ENCODE measurements around the gene PBRM1. TPM values are rescaled to one million over a fixed set of nuclear protein-coding genes. Genes with fewer than 3 reads are reported as not detected.

The PBRM1 gene
- total and polyA plus RNA-seq, 2 donors (not counting 1 experiment from before 2014, with no cell fraction given) = 16.8 to 85.9 TPM

DNA sequence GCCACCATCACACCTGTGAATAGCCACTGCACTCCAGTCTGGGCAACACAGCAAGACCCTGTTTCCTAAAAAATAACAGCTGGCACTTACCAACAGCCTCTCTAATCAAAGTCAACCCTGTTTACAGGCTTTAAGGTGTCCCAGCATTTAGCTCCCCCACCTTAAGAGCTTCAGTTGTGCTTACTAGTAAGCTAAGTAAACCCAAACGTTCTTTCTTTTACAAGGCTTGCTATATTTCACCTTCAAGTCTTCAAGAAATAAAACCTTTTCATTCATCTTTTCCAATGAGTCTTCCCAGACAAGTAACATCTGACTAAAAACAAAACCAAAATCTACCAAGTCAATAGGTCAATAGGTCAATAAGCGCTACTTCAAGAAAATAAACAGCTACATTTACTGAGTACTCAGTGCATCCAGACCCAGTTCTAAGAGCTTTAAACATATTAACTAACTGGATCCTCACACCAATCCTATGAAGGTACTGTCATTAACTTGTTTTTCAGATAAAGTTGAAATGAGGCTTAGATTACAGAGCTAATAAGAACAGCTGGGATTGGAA lies 62.4 kb downstream of the PBRM1 start:
- WGBS (ENCODE audit: insufficient coverage) = 88% methylated on average over 1 of the region's 2 CpGs
- Mint-ChIP-seq H3K27me3 (no peaks in the 10 kb centered on the region), H3K4me3 (no peak overlapping the region)

DNA sequence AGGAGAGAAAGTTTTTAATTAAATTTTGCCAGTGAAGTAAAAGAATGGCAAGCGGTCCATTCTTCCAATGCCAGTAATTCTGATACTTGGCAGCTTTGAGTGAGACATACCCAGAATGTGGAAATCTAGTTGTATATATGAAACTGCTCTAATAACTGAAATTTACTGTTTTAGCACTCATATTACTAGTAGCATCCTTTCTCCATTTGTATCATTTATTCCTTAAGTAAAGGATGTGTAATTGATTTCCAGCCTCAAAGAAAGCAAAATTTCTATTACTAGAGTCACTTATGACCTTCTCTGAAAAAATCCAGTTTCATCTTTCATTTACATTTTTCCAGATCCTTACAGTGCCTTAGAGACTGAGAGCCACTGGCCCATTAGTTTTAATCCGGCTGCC lies 65.1 kb downstream of the PBRM1 start:
- TF ChIP-seq, protein P1, sequence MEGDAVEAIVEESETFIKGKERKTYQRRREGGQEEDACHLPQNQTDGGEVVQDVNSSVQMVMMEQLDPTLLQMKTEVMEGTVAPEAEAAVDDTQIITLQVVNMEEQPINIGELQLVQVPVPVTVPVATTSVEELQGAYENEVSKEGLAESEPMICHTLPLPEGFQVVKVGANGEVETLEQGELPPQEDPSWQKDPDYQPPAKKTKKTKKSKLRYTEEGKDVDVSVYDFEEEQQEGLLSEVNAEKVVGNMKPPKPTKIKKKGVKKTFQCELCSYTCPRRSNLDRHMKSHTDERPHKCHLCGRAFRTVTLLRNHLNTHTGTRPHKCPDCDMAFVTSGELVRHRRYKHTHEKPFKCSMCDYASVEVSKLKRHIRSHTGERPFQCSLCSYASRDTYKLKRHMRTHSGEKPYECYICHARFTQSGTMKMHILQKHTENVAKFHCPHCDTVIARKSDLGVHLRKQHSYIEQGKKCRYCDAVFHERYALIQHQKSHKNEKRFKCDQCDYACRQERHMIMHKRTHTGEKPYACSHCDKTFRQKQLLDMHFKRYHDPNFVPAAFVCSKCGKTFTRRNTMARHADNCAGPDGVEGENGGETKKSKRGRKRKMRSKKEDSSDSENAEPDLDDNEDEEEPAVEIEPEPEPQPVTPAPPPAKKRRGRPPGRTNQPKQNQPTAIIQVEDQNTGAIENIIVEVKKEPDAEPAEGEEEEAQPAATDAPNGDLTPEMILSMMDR (IDR thresholded peaks at IDR 0.05) = no peak
- no peak for TF ChIP-seq EZH2 (IDR thresholded peaks at IDR 0.05; ENCODE audit: borderline replicate concordance, insufficient read depth, low read depth, low read length, poor library complexity, severe bottlenecking)
- H4K20me1 ChIP-seq (ENCODE audit: control insufficient read depth, insufficient read depth, low read length, poor library complexity, severe bottlenecking) = no peaks in the 10 kb centered on the region
- Mint-ChIP-seq H3K27ac (no peak overlapping the region), H3K9me3 (ENCODE audit: insufficient read depth) (no peaks in the 10 kb centered on the region), H3K27me3 (no peaks in the 10 kb centered on the region), H3K4me1 (no peaks in the 10 kb centered on the region), H3K4me3 (no peak overlapping the region)
- H3K9me3 ChIP-seq (ENCODE audit: control extremely low read depth in 1 of 3, control insufficient read depth in 2 of 3, insufficient read depth in 1 of 3, low read length in 2 of 3) = no peaks in the 10 kb centered on the region
- no peak overlapping the region for H3K4me2 ChIP-seq (replicated peaks; ENCODE audit: low read depth, low read length, poor library complexity, severe bottlenecking)
- no peaks in the 10 kb centered on the region for H3K4me1 ChIP-seq (ENCODE audit: control insufficient read depth in 2 of 2, insufficient read depth in 2 of 2, low read length in 2 of 2)
- no peak overlapping the region for H3K9ac ChIP-seq (ENCODE audit: low read length)
- intact Hi-C loops (cut with micrococcal nuclease) = no loop called here
- no peak for DNase-seq
- peaks cover 14 to 50% of the 10 kb centered on the region in 2 experiments for H3K36me3 ChIP-seq (replicated peaks in 1 of 2; ENCODE audit: control extremely low read depth in 1 of 2, control insufficient read depth in 1 of 2, extremely low read depth in 1 of 2, insufficient read depth in 2 of 2, low read length in 1 of 2)
- no CpG with 5 or more reads among the region's 2 CpGs for WGBS (ENCODE audit: insufficient coverage)
- H3K27ac ChIP-seq (ENCODE audit: low read length in 2 of 2) = no peak overlapping the region
- no peak overlapping the region for H3K4me3 ChIP-seq (ENCODE audit: control extremely low read depth in 1 of 5, extremely low read depth in 1 of 5, insufficient read depth in 1 of 5, low read depth in 2 of 5, low read length in 4 of 5)
- no peaks in the 10 kb centered on the region for H3K79me2 ChIP-seq (ENCODE audit: control insufficient read depth, insufficient read depth, low read length)
- no peak overlapping the region for H2AFZ ChIP-seq (ENCODE audit: insufficient read depth, low read depth, low read length, poor library complexity, severe bottlenecking)
- ATAC-seq (ENCODE audit: low read depth) = no peak
- no peaks in the 10 kb centered on the region for H3K27me3 ChIP-seq (replicated peaks in 1 of 4; ENCODE audit: control extremely low read depth in 1 of 4, control insufficient read depth in 3 of 4, insufficient read depth in 4 of 4, low read length in 3 of 4)
- ChIA-PET POLR2A (no interaction called here), CTCF (no interaction called here)

More for the DNA sequence above, 62.4 kb downstream of the PBRM1 start:
- Histone ChIP-seq H3K27me3 (replicated peaks in 1 of 4; ENCODE audit: control extremely low read depth in 1 of 4, control insufficient read depth in 3 of 4, insufficient read depth in 4 of 4, low read length in 3 of 4) (no peaks in the 10 kb centered on the region), H2AFZ (ENCODE audit: insufficient read depth, low read depth, low read length, poor library complexity, severe bottlenecking) (no peak overlapping the region), H3K4me1 (ENCODE audit: control insufficient read depth in 2 of 2, insufficient read depth in 2 of 2, low read length in 2 of 2) (no peaks in the 10 kb centered on the region), H4K20me1 (ENCODE audit: control insufficient read depth, insufficient read depth, low read length, poor library complexity, severe bottlenecking) (no peaks in the 10 kb centered on the region), H3K79me2 (ENCODE audit: control insufficient read depth, insufficient read depth, low read length) (no peaks in the 10 kb centered on the region), H3K27ac (ENCODE audit: low read length in 2 of 2) (no peak overlapping the region), H3K9me3 (ENCODE audit: control extremely low read depth in 1 of 3, control insufficient read depth in 2 of 3, insufficient read depth in 1 of 3, low read length in 2 of 3) (no peaks in the 10 kb centered on the region), H3K4me2 (replicated peaks; ENCODE audit: low read depth, low read length, poor library complexity, severe bottlenecking) (no peak overlapping the region), H3K4me3 (ENCODE audit: control extremely low read depth in 1 of 5, extremely low read depth in 1 of 5, insufficient read depth in 1 of 5, low read depth in 2 of 5, low read length in 4 of 5) (no peak overlapping the region), H3K36me3 (replicated peaks in 1 of 2; ENCODE audit: control extremely low read depth in 1 of 2, control insufficient read depth in 1 of 2, extremely low read depth in 1 of 2, insufficient read depth in 2 of 2, low read length in 1 of 2) (peaks cover 15 to 56% of the 10 kb centered on the region in 2 experiments), H3K9ac (ENCODE audit: low read length) (no peak overlapping the region)
- TF ChIP-seq EZH2 (IDR thresholded peaks at IDR 0.05; ENCODE audit: borderline replicate concordance, insufficient read depth, low read depth, low read length, poor library complexity, severe bottlenecking) = no peak
- TF ChIP-seq, protein P1 (IDR thresholded peaks at IDR 0.05) = no peak
- no peak overlapping the region for H3K27ac Mint-ChIP-seq
- intact Hi-C loops (cut with micrococcal nuclease) = no loop called here
- ATAC-seq (ENCODE audit: low read depth) (no peak), DNase-seq (no peak)
- no peaks in the 10 kb centered on the region for H3K9me3 Mint-ChIP-seq (ENCODE audit: insufficient read depth)
- ChIA-PET POLR2A (interaction anchor here (0.6 kb wide), 1 partner anchor 64 kb away, joined by 7 read pairs; no protein-coding TSS in a partner anchor), CTCF (interaction anchor here (0.6 kb wide), 1 partner anchor 19 kb away, joined by 5 read pairs; no protein-coding TSS in a partner anchor)
- no peaks in the 10 kb centered on the region for H3K4me1 Mint-ChIP-seq
